Measurements from ENCODE around the gene PLCB4. TPM values are rescaled to one million over a fixed set of nuclear protein-coding genes. Genes with fewer than 3 reads are reported as not detected.

PLCB4 gene
- total RNA-seq, 1 experiment from 2014 or later = 10.1 TPM

- no peaks in the 10 kb centered on the region for H3K9me3 Mint-ChIP-seq
- no peak overlapping the region for H3K56ac ChIP-seq (ENCODE audit: insufficient read length, low read depth, low read length)
- H3K14ac ChIP-seq (ENCODE audit: insufficient read depth, low read length) = no peak overlapping the region
- H3K79me1 ChIP-seq (ENCODE audit: insufficient read depth, low read depth, low read length, poor library complexity, severe bottlenecking) = no peaks in the 10 kb centered on the region
- H3K79me2 ChIP-seq (ENCODE audit: insufficient read depth, low read length) = no peaks in the 10 kb centered on the region
- H4K5ac ChIP-seq (ENCODE audit: insufficient read length, low read depth, low read length) = no peak overlapping the region
- H3K4me2 ChIP-seq (ENCODE audit: insufficient read depth, insufficient read length, low read length) = no peak overlapping the region
- DNase-seq = no peak
- H2AK5ac ChIP-seq (ENCODE audit: insufficient read length, low read length) = no peak overlapping the region
- H3K27me3 Mint-ChIP-seq (ENCODE audit: low read depth) = no peaks in the 10 kb centered on the region
- H3K4me3 Mint-ChIP-seq = no peak overlapping the region
- no peak overlapping the region for H2BK5ac ChIP-seq (ENCODE audit: insufficient read length, low read length)
- no peak overlapping the region for H2BK15ac ChIP-seq (ENCODE audit: low read depth, low read length)
- no peaks in the 10 kb centered on the region for H3K9me3 ChIP-seq (ENCODE audit: control insufficient read depth, low read depth, low read length)
- no peak overlapping the region for H3K23ac ChIP-seq (ENCODE audit: insufficient read length, low read depth, low read length)
- no peak overlapping the region for H4K8ac ChIP-seq (replicated peaks; ENCODE audit: insufficient read length, low read depth, low read length)
- H3K27ac Mint-ChIP-seq = no peak overlapping the region; a peak in 1 of 7 replicates
- H3T11ph ChIP-seq (ENCODE audit: low read length) = no peak overlapping the region
- no peak overlapping the region for H2AFZ ChIP-seq (ENCODE audit: low read length)
- no peak for TF ChIP-seq CTCF (conservative IDR thresholded peaks at IDR 0.05)
- H2BK20ac ChIP-seq (ENCODE audit: low read depth, low read length, poor library complexity, severe bottlenecking) = no peak overlapping the region
- H3K36me3 Mint-ChIP-seq (ENCODE audit: insufficient read depth in 1 of 3, low read depth in 3 of 3) = no peaks in the 10 kb centered on the region
- H4K91ac ChIP-seq (ENCODE audit: insufficient read length, low read depth, low read length) = no peak overlapping the region
- H3K4me1 Mint-ChIP-seq = no peaks in the 10 kb centered on the region
- H2BK12ac ChIP-seq (ENCODE audit: insufficient read length, low read depth, low read length) = no peak overlapping the region
- H3K23me2 ChIP-seq (ENCODE audit: insufficient read length, low read depth, low read length, poor library complexity, severe bottlenecking) = no peaks in the 10 kb centered on the region
- no peak overlapping the region for H2BK120ac ChIP-seq (ENCODE audit: low read depth, low read length, poor library complexity, severe bottlenecking)
- WGBS (ENCODE audit: extremely low coverage, insufficient read length, low lambda C conversion rate) = no CpG with 5 or more reads among the region's 2 CpGs
- H4K20me1 ChIP-seq (ENCODE audit: control insufficient read depth, insufficient read depth, insufficient read length) = no peaks in the 10 kb centered on the region
- H3K27ac ChIP-seq (ENCODE audit: insufficient read length, low read depth, low read length) = no peak overlapping the region
- no peaks in the 10 kb centered on the region for H3K4me1 ChIP-seq (ENCODE audit: insufficient read depth, low read length)
- H3K18ac ChIP-seq (ENCODE audit: insufficient read length, low read depth, low read length) = no peak overlapping the region
- no peak overlapping the region for H3K4ac ChIP-seq (ENCODE audit: low read depth, low read length)
- H3K9ac ChIP-seq (ENCODE audit: extremely low read depth, insufficient read length, low read length) = no peak overlapping the region
- H3K27me3 ChIP-seq (ENCODE audit: insufficient read depth, low read length) = no peaks in the 10 kb centered on the region
Observed at GRCh38 chr20:9269280-9269971, 200.5 kb downstream of the PLCB4 start.
